Chondrocyte (in vitro differentiated cells): ENCODE data around the gene ZFYVE26. TPM values are rescaled to one million over a fixed set of nuclear protein-coding genes. Genes with fewer than 3 reads are reported as not detected.
"Not testable (repeated sequence)": the region's sequence is repeated elsewhere in the genome, so short reads cannot be mapped to it uniquely, and the experiment has no call there.

Experiments used
- DNase-seq: peaks from one replicate; pipeline ENCODE4 v3.0.0; 2021; ENCODE audit warnings: mixed read lengths, low spot score
- H3K27ac Mint-ChIP-seq: one replicate; pipeline ENCODE4 v1.8.0; 2021; ENCODE audit warnings: mild to moderate bottlenecking, moderate library complexity, mixed read lengths; ENCODE audit not compliant: unreplicated experiment
- H3K27me3 Mint-ChIP-seq: 2 replicates; pipeline ENCODE4 v1.8.0; 2021; ENCODE audit warnings: low read depth, mixed read lengths
- H3K36me3 Mint-ChIP-seq: 2 replicates; pipeline ENCODE4 v1.8.0; 2021; ENCODE audit warnings: low read depth, mixed read lengths
- H3K4me1 Mint-ChIP-seq: 2 replicates; pipeline ENCODE4 v1.8.0; 2021; ENCODE audit warnings: low read depth, mild to moderate bottlenecking, mixed read lengths
- H3K4me3 Mint-ChIP-seq: one replicate; pipeline ENCODE4 v1.8.0; 2021; ENCODE audit warnings: mild to moderate bottlenecking, moderate library complexity, mixed read lengths; ENCODE audit not compliant: unreplicated experiment
- H3K9me3 Mint-ChIP-seq: 2 replicates; pipeline ENCODE4 v1.8.0; 2021; ENCODE audit warnings: low read depth, mixed read lengths
- total RNA-seq: library from RNA; stranded (reverse); gene quantifications from 3 replicates; pipeline ENCODE4 v1.2.1, GENCODE V29; 2021
- TF ChIP-seq, protein P1 (sequence below): fragments of 200-600 bp; sonication (generic); IDR thresholded peaks from 2 replicates; pipeline ENCODE4 v1.5.0; 2021; ENCODE audit warnings: antibody characterized with exemption, mild to moderate bottlenecking, moderate library complexity

Gene ZFYVE26
- total RNA-seq, 1 donor from 2014 or later: 26.2 TPM

- Mint-ChIP-seq H3K27ac (no peak overlapping the region), H3K27me3 (peaks cover 32% of the 10 kb centered on the region), H3K4me3 (no peak overlapping the region), H3K36me3 (no peaks in the 10 kb centered on the region), H3K4me1 (no peaks in the 10 kb centered on the region), H3K9me3 (no peaks in the 10 kb centered on the region)
- DNase-seq: no peak
- TF ChIP-seq, protein P1, sequence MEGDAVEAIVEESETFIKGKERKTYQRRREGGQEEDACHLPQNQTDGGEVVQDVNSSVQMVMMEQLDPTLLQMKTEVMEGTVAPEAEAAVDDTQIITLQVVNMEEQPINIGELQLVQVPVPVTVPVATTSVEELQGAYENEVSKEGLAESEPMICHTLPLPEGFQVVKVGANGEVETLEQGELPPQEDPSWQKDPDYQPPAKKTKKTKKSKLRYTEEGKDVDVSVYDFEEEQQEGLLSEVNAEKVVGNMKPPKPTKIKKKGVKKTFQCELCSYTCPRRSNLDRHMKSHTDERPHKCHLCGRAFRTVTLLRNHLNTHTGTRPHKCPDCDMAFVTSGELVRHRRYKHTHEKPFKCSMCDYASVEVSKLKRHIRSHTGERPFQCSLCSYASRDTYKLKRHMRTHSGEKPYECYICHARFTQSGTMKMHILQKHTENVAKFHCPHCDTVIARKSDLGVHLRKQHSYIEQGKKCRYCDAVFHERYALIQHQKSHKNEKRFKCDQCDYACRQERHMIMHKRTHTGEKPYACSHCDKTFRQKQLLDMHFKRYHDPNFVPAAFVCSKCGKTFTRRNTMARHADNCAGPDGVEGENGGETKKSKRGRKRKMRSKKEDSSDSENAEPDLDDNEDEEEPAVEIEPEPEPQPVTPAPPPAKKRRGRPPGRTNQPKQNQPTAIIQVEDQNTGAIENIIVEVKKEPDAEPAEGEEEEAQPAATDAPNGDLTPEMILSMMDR: no peak
Measured at GRCh38 chr14:67719866-67720265, 96.5 kb downstream of the ZFYVE26 start.

DNA sequence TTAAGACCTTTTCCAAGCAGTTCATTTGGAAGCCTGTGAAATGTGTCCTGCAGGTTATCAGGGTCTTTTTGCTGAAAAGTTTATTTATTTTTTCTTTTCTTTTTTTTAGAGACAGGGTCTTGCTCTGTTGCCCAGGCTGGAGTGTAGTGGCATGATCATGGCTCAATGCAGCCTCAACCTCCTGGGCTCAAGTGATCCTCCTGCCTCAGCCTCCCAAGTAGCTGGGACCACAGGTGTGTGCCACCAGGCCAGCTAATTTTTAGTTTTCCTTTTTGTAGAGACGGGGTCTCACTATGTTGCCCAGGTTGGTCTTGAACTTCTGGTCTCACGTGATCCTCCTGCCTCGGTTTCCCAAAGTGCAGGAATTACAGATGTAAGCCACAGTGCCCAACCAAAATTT lies 97.0 kb downstream of the ZFYVE26 start:
- H3K4me3 Mint-ChIP-seq, H3K27ac Mint-ChIP-seq, H3K9me3 Mint-ChIP-seq, H3K36me3 Mint-ChIP-seq, DNase-seq, H3K4me1 Mint-ChIP-seq: not testable (repeated sequence)
- H3K27me3 Mint-ChIP-seq: peaks cover 29% of the 10 kb centered on the region

DNA sequence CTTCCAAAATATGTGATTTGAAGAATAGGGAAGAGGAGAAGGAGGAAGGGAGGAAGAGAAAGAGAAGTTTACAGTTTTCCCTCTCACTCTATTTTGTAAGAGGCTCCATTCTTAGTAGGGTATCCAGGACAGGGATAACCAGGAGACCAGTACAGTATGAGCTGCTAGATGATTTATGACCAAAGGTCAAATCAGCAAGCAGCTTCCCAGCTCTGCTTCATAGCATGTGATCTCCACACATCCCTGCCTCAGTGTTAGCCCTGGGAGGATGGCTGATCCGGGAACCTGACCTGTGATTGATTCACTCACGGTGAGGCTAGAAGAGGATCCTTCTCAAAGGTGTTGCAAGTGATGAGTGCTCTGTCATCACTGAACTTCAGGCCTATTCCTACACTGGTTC lies 98.1 kb downstream of the ZFYVE26 start:
- TF ChIP-seq, protein P1: no peak
- H3K4me1 Mint-ChIP-seq: no peaks in the 10 kb centered on the region
- H3K9me3 Mint-ChIP-seq: no peaks in the 10 kb centered on the region
- H3K27ac Mint-ChIP-seq: no peak overlapping the region
- H3K36me3 Mint-ChIP-seq: no peaks in the 10 kb centered on the region
- H3K27me3 Mint-ChIP-seq: peaks cover 22% of the 10 kb centered on the region
- DNase-seq: no peak
- no peak overlapping the region for H3K4me3 Mint-ChIP-seq

- no peaks in the 10 kb centered on the region for H3K9me3 Mint-ChIP-seq
- peaks cover 14% of the 10 kb centered on the region for H3K27me3 Mint-ChIP-seq
- TF ChIP-seq, protein P1: no peak
- no peak overlapping the region for H3K4me3 Mint-ChIP-seq
- no peaks in the 10 kb centered on the region for H3K4me1 Mint-ChIP-seq
- no peak overlapping the region for H3K27ac Mint-ChIP-seq
- no peak for DNase-seq
- no peaks in the 10 kb centered on the region for H3K36me3 Mint-ChIP-seq
Measured at GRCh38 chr14:67717048-67717447, 99.3 kb downstream of the ZFYVE26 start.

- peaks cover 9% of the 10 kb centered on the region for H3K27me3 Mint-ChIP-seq
- H3K27ac Mint-ChIP-seq: no peak overlapping the region
- peaks cover 11% of the 10 kb centered on the region for H3K9me3 Mint-ChIP-seq
Measured at GRCh38 chr14:67710209-67710608, 106.2 kb downstream of the ZFYVE26 start.

DNA sequence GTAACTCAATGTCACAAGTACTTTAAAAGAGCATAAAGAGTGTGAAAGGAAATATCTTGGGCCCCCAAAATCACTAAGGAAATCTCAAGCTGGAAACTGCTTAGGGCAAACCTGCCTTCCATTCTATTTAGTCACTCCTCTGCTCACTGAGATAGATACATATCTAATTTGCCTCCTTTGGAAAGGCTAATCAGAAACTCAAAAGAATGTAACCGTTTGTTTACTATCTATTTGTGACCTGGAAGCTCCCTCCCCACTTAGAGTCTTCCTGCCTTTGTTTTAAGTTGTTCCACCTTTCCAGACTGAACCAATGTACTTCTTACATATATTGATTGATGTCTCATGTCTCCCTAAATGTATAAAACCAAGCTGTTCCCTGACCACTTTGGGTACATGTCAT lies 106.6 kb downstream of the ZFYVE26 start:
- not testable (repeated sequence) for H3K27me3 Mint-ChIP-seq, DNase-seq, H3K27ac Mint-ChIP-seq, H3K4me1 Mint-ChIP-seq, H3K36me3 Mint-ChIP-seq, H3K4me3 Mint-ChIP-seq
- peaks cover 11% of the 10 kb centered on the region for H3K9me3 Mint-ChIP-seq

More at GRCh38 chr14:67710209-67710608, 106.2 kb downstream of the ZFYVE26 start:
- DNase-seq: no peak
- TF ChIP-seq, protein P1: no peak
- Mint-ChIP-seq H3K4me1 (no peaks in the 10 kb centered on the region), H3K36me3 (no peaks in the 10 kb centered on the region), H3K4me3 (no peak overlapping the region)

DNA sequence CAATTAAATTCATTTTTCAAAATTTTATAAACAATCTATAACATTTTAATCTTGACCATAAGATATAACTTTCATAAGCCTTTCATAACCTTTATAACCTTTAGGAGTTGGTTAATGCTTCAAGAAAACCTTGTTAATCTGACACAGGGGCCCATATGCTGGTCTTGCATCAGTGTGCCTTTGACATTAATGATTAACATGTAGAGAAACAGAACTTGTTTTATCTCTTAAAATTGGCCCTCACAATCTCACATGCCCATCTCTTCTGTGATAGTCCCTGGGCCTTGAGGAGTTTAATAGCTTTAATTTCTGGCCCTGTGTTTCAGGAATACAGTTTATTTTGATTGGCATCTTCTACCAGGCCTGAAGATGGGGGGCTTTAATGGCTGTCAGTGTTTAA lies 107.0 kb downstream of the ZFYVE26 start:
- H3K9me3 Mint-ChIP-seq: peaks cover 11% of the 10 kb centered on the region
- DNase-seq, H3K4me1 Mint-ChIP-seq: not testable (repeated sequence)

More for the DNA sequence above, 107.0 kb downstream of the ZFYVE26 start:
- H3K27me3 Mint-ChIP-seq: peaks cover 11% of the 10 kb centered on the region
- not testable (repeated sequence) for H3K4me3 Mint-ChIP-seq, H3K27ac Mint-ChIP-seq, H3K36me3 Mint-ChIP-seq
